ENCODE data around the gene CST9L.
"Not testable (repeated sequence)": the region's sequence is repeated elsewhere in the genome, so short reads cannot be mapped to it uniquely, and the experiment has no call there.

The CST9L gene

DNA sequence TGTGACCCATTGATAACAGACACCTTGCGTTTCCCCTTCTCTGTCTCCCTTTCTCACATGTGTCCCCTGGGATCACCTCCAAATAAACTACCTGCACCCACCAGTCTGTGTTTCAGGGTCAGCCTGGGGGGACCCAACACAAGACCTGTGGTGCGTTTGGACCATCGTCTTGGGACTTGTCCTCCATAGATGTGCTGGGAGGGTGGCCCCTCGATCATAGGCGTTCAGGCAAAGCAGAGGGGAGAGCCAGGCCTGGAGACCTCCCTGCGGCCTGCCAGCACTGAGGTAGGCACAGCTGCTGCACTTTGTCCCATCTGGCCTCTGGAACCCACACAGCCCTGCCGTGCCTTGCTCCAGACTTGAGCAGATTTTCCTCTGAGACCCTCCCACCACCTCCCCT, 19.3 kb upstream of the CST9L start:
- no peak overlapping the region for H3K27ac ChIP-seq
- H3K4me3 ChIP-seq = no peak overlapping the region

DNA sequence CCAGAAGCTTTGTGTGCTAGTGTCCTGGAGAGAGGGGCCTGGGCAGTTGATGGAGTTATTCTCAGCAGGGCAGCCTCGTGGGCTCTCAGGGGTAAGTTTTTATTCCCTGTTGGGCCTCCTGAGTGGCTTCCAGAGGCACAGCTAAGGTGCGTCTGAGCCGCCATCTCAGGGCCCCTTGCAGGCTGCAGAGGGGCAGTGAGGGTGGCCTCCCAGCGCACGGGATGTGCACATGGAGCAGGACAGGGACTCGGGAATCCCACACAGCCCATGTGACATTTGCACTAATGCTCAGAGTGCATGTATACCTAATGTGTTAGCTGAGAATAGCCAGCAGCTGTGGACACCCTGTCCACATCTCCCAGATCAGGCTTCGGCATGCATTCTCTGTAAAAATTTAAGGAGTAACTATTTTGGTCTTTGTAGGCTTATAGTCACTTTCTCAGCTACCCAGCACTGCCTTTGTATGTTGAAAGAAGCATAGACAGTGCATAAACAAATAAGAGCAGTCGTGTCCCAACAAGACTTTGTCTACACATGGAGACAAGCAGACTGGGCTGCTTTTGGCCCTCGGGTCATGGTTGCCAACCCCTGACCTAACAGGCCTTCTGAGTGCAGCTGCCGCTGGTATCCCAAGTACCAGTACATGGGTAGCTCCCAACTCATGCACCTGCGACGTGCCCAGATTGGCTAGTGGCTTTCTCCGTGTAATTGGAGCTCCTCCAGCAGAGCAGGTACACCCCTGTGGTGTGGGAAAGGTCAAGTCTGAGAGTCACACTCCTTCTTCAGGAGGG, 18.6 kb upstream of the CST9L start:
- Histone ChIP-seq H3K27ac (no peak overlapping the region), H3K4me3 (no peak overlapping the region)

DNA sequence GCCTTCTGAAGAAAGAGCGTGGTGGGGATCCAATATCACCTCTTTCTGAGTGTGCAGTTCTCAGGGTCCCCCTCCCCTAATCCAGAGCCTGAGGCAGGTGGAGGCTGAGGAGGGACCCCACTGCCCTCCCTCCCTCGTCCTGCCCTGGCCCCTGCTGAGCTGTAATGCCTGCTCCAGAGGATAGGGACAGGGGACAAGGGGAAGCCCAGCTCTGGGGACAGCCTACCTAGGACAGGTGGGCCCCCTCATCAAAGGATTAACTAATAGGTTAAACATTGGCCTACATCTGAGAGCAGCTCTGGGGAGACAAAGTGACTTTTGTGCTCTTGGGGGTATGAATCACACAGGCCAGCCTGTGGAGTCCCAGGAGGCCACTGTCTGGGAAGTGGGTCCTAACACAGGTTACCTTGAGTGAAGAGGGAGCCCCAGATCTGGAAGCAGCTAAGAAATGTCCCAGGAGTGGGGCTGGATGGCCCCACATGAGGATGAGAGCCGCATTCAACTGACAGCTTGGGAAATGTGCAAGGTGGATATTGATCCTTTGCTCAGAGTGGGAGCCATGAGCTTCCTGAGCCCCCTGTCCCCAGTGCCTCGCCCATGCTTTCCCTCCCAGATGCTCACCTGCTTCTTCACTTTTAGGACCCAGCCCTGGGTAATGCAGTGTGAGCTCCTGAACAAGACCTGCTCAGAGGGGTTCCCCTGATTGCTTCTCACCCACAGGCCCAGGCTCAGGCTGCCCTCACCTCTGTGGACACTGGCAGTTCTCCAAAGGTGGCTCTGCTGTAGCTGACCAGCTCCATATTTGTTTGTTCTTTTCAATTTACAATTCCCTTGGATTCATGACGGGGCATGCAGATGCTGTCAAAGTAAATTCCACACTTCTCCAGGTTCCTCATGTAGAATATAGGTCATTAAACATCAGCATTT, 17.8 kb upstream of the CST9L start:
- Histone ChIP-seq H3K27ac (no peak overlapping the region), H3K4me3 (no peak overlapping the region)

DNA sequence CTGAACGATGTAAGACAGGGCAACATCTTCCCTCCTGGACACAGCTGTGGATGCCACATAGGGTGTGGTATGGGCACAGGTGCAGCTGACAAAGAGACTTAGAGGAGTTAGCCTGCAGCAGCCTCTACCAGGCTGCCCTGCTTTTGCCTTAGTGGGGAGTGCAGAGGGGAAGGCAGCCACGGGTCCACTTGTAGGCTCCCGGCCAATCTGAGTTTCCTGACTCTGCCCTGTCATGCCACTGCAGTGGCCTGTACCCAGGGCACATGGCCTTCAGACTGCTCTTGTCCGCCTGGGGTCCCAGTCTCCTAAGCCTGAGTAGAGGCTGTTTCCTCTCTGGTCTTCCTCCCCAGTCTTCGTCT, 17.1 kb upstream of the CST9L start:
- Histone ChIP-seq H3K4me3 (no peak overlapping the region), H3K27ac (no peak overlapping the region)

DNA sequence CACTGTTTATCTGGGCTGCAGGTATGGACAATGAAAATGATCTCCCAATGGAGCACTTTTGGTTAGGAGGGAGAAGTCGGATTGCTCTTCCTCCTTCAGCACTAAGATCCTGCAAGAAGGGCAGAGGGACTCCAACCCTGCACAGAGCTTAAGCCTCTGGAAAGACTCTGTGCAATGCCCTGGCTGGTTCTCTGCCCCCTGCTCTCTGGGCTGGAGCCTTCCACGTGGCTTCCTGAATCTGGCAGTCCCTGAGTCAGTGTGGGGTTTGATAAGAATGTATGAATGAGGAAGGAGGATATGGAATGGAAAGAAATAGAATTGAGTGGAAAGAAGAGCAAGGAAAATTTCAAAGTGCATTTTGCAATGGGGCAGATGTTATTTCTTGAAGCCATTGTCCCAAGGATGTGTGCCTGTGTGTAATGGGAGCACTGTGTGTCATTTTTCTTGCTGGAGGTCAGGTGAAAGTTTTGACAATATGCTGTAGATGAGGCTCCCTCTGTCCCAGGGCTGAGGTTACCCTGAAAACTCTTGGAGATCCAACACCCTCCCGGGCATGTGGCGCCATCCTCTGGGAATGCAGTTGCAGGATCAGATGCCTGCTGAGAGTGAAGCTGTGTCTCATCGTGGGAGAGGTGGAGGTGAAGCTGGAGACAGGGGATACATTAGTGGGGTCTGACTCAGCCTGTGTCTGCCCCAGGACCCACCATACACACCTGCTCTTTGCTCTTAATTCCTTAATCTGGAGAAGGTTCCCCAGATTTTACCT, 16.3 kb upstream of the CST9L start:
- H3K4me3 ChIP-seq = no peak overlapping the region
- H3K27ac ChIP-seq = no peak overlapping the region

DNA sequence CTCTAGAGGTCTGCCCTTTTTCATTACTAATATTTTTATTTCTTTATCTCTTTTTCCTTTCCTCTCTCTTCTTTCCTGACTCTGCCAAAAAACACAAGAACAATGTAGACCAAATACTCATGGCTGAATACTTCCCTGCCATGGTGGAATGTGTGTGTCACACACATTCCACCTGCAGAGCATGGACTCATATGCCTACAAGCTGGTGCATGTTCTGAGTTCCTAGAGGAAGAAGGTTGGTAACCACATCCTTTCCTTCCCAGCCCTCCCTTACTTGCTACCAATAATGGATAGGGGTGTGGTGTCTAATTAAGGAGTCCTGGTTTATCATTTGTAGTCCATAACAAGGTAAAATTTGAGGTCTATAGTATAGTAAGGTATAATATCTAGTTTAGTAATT, 15.2 kb upstream of the CST9L start:
- Histone ChIP-seq H3K27ac (no peak overlapping the region), H3K4me3 (no peak overlapping the region)

DNA sequence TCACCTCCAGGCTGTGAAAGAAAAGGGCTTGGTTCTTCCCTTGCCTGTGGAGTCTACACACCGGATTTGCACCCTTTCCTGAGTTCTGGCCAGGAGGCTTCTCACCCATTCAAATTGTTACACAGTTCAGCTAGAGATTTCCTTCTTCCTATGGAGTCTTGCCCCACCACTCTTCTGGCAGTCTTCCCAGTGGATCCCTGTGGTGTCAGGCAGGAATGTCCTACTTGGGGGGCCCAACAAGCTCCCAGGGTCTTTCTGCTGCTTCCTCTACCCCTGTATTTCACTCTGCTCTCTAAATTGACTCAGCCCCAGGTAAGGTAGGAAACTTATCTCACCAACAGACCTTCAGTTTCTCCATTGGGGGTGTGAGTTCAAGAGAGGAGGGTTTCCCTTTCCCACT, 14.0 kb upstream of the CST9L start:
- H3K27ac ChIP-seq = no peak overlapping the region
- H3K4me3 ChIP-seq = no peak overlapping the region

DNA sequence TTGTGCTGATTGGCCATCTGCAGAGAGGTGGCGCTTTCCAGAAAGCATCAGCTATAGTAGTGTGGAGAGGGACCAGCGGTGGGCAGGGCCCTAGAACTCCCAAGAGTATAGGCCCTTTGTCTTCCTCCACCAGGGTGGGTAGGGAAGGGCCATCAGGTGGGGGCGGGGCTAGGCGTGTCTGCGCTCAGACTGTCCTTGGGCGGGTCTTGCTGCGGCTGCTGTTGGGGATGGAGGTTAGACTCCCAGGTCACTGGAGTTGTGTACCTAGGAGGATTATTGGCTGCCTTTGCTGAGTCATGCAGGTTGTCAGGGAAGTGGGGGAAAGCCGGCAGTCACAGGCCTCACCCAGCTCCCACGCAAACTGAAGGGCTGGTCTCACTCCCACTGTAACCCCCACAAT, 13.5 kb upstream of the CST9L start:
- H3K4me3 ChIP-seq, H3K27ac ChIP-seq: not testable (repeated sequence)

DNA sequence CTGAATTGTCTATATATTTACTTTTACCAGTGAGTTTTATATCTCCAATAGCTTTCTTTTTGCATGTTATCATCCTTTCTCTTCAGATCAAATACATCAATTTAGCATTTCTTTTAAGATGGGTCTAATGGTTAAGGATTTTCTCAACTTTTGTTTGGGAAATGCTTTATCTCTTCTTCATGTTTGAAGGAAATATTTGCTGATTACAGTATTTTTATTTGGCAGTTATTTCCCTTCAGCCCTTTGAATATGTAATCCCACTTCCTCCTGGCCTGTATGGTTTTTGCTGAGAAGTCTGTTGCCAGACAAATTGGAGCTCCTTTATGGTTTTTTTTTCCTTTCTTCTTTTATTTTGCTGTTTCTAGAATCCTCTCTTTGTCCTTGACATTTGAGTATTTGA, 6.7 kb upstream of the CST9L start:
- H3K4me3 ChIP-seq = no peak overlapping the region
- no peak overlapping the region for H3K27ac ChIP-seq

DNA sequence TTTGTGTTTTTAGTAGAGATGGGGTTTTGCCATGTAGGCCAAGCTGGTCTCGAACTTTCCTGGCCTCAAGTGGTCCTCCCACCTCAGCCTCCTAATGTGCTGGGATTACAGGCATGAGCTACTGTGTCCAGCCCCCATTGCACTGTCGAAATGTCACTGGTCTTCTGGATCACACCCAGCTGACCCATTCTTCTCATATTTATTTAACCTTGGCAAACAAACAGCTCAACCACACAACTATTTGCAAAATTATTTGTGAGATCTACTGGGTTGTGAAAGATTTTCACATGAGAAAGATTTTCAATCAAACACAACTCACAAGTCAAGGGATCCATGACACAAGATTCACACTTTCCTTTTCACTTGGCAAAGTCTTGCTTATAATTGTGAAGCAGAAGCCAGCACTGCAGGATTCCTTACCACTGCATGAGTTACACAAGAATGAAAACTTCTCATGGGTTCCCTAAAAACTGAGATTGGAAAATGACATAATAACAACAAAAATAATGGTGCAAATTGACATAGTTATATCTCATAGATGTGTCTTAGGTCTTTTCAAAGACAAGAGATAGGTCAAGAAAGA, 2.0 kb upstream of the CST9L start:
- no peak overlapping the region for H3K27ac ChIP-seq
- no peak overlapping the region for H3K4me3 ChIP-seq

DNA sequence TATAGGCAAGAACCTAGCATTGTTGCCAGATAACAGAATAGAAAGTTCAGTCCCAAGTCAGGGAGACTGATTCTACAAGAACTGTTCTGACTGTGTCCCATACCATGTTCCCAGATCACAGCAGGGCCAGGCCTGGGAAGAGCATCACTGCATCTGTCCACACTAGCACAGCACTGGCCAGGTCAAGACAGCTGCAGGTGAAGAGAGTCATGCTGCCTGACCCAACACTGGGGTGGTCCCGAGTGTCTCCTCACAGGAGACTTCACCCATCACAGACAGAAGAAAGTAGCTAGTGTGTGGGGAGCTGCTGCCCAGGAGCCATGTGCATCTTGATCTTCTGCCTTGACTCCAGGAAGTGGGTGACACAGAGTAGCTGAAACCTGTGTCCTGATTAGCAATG, 1.3 kb upstream of the CST9L start:
- Histone ChIP-seq H3K27ac (no peak overlapping the region), H3K4me3 (no peak overlapping the region)

DNA sequence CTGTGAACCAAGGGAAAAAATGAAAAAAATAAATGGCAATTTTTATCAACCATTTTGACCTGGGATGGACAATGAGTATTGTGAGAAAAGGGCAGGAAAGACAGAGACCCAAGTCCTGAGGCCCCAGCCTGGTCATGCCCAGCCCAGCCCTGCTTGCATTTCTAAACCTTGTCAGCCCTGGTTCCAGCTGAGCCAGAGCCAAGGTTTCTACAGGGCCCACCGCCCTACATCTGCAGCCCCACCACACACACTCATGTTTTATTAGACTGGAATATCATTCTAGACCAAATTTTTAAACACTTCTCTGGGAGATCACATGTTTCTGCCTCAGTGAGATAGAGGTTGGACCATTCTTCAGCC, 667 bp upstream of the CST9L start:
- no peak overlapping the region for H3K4me3 ChIP-seq
- H3K27ac ChIP-seq = no peak overlapping the region

DNA sequence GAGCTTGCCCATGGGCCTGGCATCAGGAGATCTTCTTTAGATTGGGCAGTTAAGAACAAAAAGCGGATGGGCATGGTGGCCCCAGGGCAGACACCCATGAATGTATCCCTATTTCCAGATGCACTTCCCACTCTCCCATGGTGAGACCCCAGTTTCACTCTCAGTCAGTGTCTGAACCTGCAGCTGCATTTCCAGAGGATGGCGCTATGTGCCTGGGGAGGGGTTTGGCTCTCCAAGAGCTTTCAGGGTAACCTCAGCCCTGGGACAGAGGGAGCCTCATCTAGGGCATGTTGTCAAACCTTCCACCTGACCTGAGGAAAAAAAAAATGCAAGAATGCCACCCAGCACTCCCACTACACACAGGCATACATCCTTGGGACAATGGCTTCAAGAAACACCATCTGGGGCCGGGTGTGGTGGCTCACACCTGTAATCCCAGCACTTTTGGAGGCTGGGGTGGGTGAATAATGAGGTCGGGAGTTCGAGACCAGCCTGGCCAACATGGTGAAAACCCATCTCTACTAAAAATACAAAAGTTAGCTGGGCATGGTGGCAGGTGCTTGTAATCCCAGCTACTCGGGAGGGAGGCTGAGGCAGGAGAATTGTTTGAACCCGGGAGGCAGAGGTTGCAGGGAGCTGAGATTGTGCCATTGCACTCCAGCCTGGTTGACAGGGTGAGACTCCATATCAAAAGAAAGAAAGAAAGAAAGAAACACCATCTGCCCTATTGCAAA, 1.9 kb downstream of the CST9L start:
- no peak overlapping the region for H3K4me3 ChIP-seq
- no peak overlapping the region for H3K27ac ChIP-seq

DNA sequence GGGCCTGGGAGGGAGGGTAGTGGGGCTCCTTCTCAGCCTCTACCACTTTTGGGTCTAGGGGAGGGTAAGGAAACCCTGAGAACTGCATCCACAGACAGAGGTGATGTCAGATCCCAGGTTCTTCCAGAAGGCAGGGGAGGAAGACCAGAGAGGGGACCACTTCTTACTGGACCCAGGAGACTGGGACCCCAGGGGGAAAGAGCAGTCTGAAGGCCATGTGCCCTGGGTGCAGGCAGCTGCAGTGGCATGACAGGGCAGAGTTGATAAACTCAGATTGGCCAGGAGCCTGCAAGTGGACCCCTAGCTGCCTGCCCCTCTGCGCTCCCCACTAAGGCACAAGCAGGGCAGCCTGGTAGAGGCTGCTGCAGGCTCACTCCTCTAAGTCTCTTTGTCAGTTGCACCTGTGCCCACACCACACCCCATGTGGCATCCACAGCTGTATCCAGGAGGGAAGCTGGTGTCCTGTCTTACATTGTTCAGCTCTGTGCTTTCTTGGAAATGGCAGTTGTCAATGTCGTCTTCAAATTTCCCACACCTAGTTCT, 2.7 kb downstream of the CST9L start:
- Histone ChIP-seq H3K4me3 (no peak overlapping the region), H3K27ac (no peak overlapping the region)

DNA sequence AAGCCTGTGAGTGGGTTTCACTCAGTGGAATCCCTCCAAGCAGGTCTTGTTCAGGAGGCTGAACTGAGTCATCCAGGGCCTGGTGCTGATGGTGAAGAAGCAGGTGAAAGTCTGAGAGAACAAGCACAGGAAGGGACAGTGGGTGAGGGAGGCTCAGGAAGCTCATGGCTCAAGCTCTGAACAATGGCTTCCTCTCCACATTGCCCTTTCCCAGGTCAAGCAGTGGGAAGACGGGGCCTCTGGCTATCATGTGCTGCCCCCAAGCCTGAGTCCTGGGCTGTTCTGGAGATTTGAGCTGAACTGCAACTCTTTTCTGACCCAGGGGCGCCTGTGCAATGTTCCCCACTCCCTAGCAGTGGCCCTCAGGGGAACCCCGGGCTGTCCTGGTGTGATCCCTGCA, 3.4 kb downstream of the CST9L start:
- Histone ChIP-seq H3K4me3 (no peak overlapping the region), H3K27ac (no peak overlapping the region)

DNA sequence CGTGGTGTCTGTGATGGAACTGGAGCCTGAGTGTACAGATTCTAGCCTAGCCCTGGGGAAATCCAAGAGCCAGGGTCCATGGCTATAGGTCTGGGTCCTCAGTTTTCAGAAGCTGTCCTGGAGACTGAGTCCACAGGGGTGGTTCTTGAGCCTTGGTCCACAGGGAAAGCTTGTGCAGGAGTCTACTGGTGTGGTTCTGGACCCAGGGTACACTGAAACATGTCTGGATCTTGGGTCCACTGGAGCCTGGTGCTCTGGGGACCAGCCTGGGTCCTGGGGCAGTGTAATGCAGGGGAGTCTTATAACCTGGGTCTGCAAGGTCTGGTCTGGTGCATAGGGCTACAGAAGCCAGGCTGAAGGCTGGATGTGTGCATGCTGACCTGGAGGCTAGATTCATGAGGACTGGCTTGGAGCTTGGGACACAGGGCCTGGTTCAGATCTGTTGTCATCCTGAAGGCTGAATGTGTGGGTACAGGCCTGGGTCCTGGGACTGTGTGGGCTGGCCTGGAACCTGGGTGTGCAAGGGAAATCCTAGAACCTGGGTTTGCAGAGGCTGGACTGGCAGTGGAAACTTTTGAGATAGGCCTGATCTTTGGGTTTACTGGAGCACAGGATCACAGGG, 5.5 kb downstream of the CST9L start:
- H3K4me3 ChIP-seq = no peak overlapping the region
- no peak overlapping the region for H3K27ac ChIP-seq

DNA sequence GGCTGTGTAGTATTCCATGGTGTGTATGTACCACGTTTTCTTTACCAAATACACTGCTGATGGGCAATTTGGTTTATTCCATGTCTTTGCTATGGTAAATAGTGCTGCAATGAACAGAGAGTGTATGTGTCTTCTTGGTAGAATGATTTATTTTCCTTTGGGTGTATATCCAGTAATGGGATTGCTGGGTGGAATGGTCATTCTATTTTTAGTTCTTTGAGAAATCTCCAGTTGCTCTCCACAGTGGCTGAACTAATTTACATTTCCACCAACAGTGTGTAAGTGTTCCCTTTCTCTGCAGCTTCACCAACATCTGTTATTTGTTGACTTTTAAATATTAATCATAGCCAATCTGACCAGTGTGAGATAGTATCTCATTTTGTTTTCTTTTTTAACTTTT, 13.9 kb downstream of the CST9L start:
- Histone ChIP-seq H3K27ac (no peak overlapping the region), H3K4me3 (no peak overlapping the region)

DNA sequence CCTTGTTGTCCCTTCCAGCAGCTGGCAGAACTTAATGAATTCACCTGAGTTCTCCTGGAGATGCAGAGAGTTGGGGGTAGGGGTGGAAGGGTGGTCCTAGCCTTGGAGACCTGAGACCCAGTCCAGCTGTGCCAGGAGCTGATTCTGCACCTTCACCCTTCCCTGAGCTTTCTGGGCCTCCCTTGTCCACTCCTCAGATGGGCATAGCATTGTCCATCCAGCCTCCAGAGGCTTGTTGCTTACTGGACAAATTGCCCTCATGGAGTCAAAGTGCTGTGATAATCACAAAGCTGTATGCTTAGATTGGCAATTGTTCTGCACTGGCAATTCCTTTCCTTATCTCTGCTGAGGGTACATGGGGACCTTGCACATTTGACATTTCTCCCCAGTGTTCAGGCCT, 16.5 kb downstream of the CST9L start:
- Histone ChIP-seq H3K27ac (no peak overlapping the region), H3K4me3 (no peak overlapping the region)

DNA sequence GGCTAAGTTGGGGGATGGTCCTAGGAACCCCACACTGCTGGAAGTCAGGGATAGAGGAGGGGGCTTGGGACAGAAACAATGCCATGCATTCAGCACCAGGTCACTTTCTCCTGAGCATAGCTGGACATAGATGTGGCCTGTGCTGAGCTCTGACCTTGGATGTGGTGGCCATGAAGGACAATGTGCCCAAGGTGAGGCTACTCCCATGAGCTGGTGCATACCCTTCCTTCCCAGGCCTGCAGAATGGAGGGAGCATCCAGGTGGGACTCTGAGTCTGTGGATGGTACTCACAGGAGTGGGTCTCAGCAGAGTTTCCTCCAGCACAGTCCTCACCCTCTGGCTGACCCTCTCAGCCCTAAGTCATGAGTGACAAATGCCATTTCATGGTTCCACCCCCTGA, 16.9 kb downstream of the CST9L start:
- Histone ChIP-seq H3K27ac (no peak overlapping the region), H3K4me3 (no peak overlapping the region)

Data from skin epidermis (tissue), 12 donors.